Ascending aorta (tissue), 2 donors: ENCODE results near the gene EIF2AK2. TPM values are rescaled to one million over a fixed set of nuclear protein-coding genes. Genes with fewer than 3 reads are reported as not detected.

Experiments used
- DNase-seq, 2 donors: peaks; one replicate each; pipeline ENCODE4 v3.0.0-alpha.2; 2019; ENCODE audit warnings: low spot score in 2 of 2
- H3K27ac ChIP-seq, 2 donors: fragments of 200-600 bp; sonication (generic); one replicate each; pipeline ENCODE4 v1.5.1; 2016 to 2017; ENCODE audit warnings: mild to moderate bottlenecking in 1 of 2
- H3K27me3 ChIP-seq: fragments of 200-600 bp; sonication (generic); one replicate; pipeline ENCODE4 v1.5.1; 2017
- H3K36me3 ChIP-seq, 2 donors: fragments of 200-600 bp; sonication (generic); one replicate each; pipeline ENCODE4 v1.5.1; 2016
- H3K4me1 ChIP-seq, 2 donors: fragments of 200-600 bp; sonication (generic); one replicate each; pipeline ENCODE4 v1.5.1; 2016 to 2017; ENCODE audit warnings: mild to moderate bottlenecking in 1 of 2
- H3K4me3 ChIP-seq, 2 donors: fragments of 200-600 bp; sonication (generic); one replicate each; pipeline ENCODE4 v1.5.1; 2016 to 2017; ENCODE audit warnings: mild to moderate bottlenecking in 1 of 2
- H3K9me3 ChIP-seq, 2 donors: fragments of 200-600 bp; sonication (generic); one replicate each; pipeline ENCODE4 v1.5.1; 2016
- intact Hi-C: fragments of 100-400 bp; cut with DNase I; formaldehyde crosslinking; loops from one replicate; pipeline ENCODE4 v1.15.1; 2023
- total RNA-seq: library from RNA; depleted of rRNA; stranded (reverse); fragments of >200 nt; gene quantifications from one replicate; pipeline ENCODE4 v1.1.0, GENCODE V29; 2016
- TF ChIP-seq, protein P1 (sequence below), 3 experiments: fragments of 200-600 bp in 2 of 3; fragments of 450-650 bp in 1 of 3; sonication (generic) in 2 of 3; IDR thresholded peaks; one replicate each; pipeline ENCODE4 v1.5.1; 2016 to 2019; ENCODE audit warnings: antibody characterized with exemption in 3 of 3, mild to moderate bottlenecking in 1 of 3, moderate library complexity in 1 of 3

EIF2AK2 gene
- total RNA-seq, 1 donor from 2014 or later, result 10.6 TPM

DNA sequence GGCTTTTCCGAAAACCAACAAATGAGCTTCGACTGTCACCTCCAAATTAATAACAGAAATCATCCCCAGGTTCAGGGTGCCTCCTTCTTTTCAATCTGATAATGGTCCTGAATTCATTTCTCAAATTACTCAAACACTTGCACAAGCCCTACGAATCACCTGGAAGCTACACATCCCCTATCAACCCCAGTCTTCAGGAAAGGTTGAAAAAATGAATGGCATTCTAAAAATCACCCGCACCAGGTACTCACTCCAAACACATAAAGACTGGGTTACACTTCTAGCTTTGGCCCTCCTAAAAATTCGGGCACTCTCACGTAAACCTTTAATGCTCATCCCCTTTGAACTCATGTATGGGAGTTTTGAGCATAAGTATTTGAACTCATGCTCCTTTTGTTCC lies 23.9 kb downstream of the EIF2AK2 start:
- Histone ChIP-seq H3K27ac (no peak overlapping the region), H3K4me1 (no peaks in the 10 kb centered on the region), H3K4me3 (no peak overlapping the region), H3K27me3 (no peaks in the 10 kb centered on the region), H3K9me3 (no peaks in the 10 kb centered on the region), H3K36me3 (peaks cover 44 to 94% of the 10 kb centered on the region in 2 donors)
- TF ChIP-seq, protein P1, sequence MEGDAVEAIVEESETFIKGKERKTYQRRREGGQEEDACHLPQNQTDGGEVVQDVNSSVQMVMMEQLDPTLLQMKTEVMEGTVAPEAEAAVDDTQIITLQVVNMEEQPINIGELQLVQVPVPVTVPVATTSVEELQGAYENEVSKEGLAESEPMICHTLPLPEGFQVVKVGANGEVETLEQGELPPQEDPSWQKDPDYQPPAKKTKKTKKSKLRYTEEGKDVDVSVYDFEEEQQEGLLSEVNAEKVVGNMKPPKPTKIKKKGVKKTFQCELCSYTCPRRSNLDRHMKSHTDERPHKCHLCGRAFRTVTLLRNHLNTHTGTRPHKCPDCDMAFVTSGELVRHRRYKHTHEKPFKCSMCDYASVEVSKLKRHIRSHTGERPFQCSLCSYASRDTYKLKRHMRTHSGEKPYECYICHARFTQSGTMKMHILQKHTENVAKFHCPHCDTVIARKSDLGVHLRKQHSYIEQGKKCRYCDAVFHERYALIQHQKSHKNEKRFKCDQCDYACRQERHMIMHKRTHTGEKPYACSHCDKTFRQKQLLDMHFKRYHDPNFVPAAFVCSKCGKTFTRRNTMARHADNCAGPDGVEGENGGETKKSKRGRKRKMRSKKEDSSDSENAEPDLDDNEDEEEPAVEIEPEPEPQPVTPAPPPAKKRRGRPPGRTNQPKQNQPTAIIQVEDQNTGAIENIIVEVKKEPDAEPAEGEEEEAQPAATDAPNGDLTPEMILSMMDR (IDR thresholded peaks at IDR 0.05), result no peak
- intact Hi-C loops, result no loop called here
- no peak for DNase-seq

DNA sequence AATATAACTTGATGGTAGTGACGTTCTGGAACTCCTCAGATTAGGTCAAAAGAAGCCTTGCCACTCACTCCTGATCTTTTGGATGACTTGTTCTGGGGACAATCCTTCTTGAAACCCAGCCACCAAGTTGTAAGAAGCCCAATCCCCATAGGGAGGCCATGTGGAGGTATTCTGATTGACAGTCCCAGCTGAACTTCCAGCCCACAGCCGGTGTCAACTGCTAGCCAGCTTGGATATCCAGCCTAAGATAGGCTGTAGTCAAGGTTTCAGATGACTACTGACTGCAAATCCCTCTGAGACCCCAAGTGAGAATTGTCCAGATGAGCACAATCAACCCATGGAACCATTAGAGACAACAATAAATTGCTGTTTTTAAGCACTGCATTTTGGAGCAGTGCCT lies 31.4 kb downstream of the EIF2AK2 start:
- intact Hi-C loops, result no loop called here
- Histone ChIP-seq H3K9me3 (no peaks in the 10 kb centered on the region), H3K4me1 (no peaks in the 10 kb centered on the region), H3K27ac (no peak overlapping the region), H3K4me3 (no peak overlapping the region), H3K36me3 (peaks cover 39 to 72% of the 10 kb centered on the region in 2 donors), H3K27me3 (no peaks in the 10 kb centered on the region)
- TF ChIP-seq, protein P1 (IDR thresholded peaks at IDR 0.05), result no peak
- no peak for DNase-seq

DNA sequence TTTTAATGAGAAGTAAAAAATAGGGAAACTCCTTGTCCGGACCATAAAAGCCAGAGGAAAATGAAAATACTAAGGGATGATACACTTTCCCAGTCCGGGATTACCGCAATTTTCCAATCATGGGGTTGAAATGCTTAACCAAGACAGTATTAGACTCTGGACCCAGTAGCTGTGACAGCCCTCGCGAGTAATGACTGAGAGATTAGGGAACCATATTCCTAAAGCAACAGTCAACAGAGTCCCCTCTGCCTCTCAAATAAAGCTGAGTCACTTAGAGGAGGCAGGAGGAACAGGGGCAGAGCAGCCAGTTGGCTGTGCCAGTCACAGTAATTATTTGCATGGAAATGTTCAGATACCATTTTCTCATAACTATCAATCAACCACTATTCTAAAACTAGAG lies 37.6 kb downstream of the EIF2AK2 start:
- H3K27me3 ChIP-seq, result no peaks in the 10 kb centered on the region
- TF ChIP-seq, protein P1 (IDR thresholded peaks at IDR 0.05), result no peak
- no peak overlapping the region for H3K4me3 ChIP-seq
- no peaks in the 10 kb centered on the region for H3K4me1 ChIP-seq
- H3K36me3 ChIP-seq, result peaks cover 50 to 69% of the 10 kb centered on the region in 2 donors
- H3K27ac ChIP-seq, result no peak overlapping the region
- H3K9me3 ChIP-seq, result no peaks in the 10 kb centered on the region
- intact Hi-C loops, result no loop called here
- DNase-seq, result no peak

DNA sequence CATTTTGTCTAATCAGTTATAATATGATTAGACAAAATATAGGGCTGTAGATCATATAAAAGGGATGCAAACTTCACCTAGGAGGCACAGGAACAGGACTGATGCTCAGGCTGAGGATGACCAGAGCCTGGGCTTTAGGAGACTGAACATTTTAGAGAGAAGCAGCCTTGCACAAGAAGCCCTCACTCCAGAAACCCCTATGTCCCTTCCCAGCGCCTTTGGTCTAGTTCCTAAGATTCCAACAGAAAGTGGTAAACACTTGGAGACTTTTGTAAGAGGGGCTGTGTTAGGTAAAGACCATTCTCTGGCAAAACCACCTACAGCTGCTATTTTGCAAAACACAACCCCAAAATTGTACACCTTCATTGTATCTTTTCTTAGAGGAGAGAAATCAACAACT lies 39.2 kb downstream of the EIF2AK2 start:
- no peaks in the 10 kb centered on the region for H3K4me1 ChIP-seq
- H3K9me3 ChIP-seq, result no peaks in the 10 kb centered on the region
- H3K27me3 ChIP-seq, result no peaks in the 10 kb centered on the region
- H3K4me3 ChIP-seq, result no peak overlapping the region
- intact Hi-C loops, result no loop called here
- no peak overlapping the region for H3K27ac ChIP-seq
- no peak for DNase-seq
- H3K36me3 ChIP-seq, result peaks cover 52 to 73% of the 10 kb centered on the region in 2 donors
- TF ChIP-seq, protein P1 (IDR thresholded peaks at IDR 0.05), result no peak

DNA sequence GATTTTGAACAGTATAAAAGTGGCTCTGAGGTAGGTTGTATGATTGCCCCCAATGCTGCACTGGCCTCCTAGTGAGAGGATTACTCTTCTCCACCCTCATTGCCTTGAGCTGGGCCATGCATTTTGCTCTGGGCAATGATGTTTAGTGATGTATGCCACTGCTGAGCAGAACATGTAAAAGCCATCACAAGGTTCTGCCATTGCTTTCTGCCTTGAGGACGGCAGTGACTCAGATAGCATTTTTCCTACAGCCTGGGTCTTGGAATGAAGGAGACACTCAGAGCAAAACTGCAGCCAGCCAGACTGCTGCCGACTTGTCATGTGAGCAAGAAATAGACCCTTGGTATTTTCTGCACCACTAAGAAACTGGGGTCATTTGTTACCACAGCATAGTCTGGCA lies 44.8 kb downstream of the EIF2AK2 start:
- Histone ChIP-seq H3K4me1 (no peaks in the 10 kb centered on the region), H3K27ac (no peak overlapping the region), H3K27me3 (no peaks in the 10 kb centered on the region), H3K9me3 (no peaks in the 10 kb centered on the region), H3K36me3 (peaks cover 45 to 69% of the 10 kb centered on the region in 2 donors), H3K4me3 (no peak overlapping the region)
- intact Hi-C loops, result no loop called here
- TF ChIP-seq, protein P1 (IDR thresholded peaks at IDR 0.05), result no peak
- DNase-seq, result no peak
